B cell (primary cell): Measurements from ENCODE around the gene ID1. TPM values are rescaled to one million over a fixed set of nuclear protein-coding genes. Genes with fewer than 3 reads are reported as not detected.

Source experiments
- ATAC-seq: fragments of 200-7000 bp; cut with Tn5 transposase; one replicate; pipeline ENCODE4 v1.10.0; 2021; ENCODE audit warnings: low read depth, mild to moderate bottlenecking, moderate number of reproducible peaks, moderate library complexity
- CTCF ChIA-PET: fragments of 350-600 bp; sonication (Branson Sonifier 250); formaldehyde crosslinking; loops from one replicate; lab custom pipeline; 2021; ENCODE audit warnings: antibody characterized with exemption, inconsistent platforms; lab: Charles Lee
- POLR2A ChIA-PET: fragments of 350-600 bp; sonication (Branson Sonifier 250); formaldehyde crosslinking; loops from one replicate; lab custom pipeline; 2021; ENCODE audit warnings: antibody characterized with exemption; lab: Charles Lee
- DNase-seq: peaks from one replicate; pipeline ENCODE4 v3.0.0; 2013
- H2AFZ ChIP-seq: 2 replicates; pipeline ENCODE4 v1.6.1; 2012; ENCODE audit warnings: mild to moderate bottlenecking, low read depth, low read length; ENCODE audit not compliant: insufficient read depth, poor library complexity, severe bottlenecking
- H3K27ac ChIP-seq, 2 donors: 1 replicate in 1 of 2; 2 replicates in 1 of 2; pipeline ENCODE4 v1.5.1; 2012 to 2013; ENCODE audit warnings: low read length in 2 of 2, mild to moderate bottlenecking in 2 of 2, moderate library complexity in 1 of 2
- H3K27me3 ChIP-seq, 4 experiments: fragments of 200-600 bp in 1 of 4; sonication (generic) in 1 of 4; replicated peaks in 1 of 4; 1 replicate in 2 of 4; 2 replicates in 2 of 4; pipeline versions ENCODE4 v1.6.1 to v1.7.0; 2013 to 2016; ENCODE audit warnings: low read length in 3 of 4, mild to moderate bottlenecking in 2 of 4, mixed read lengths in 1 of 4, moderate library complexity in 1 of 4; ENCODE audit not compliant: insufficient read depth in 4 of 4, control insufficient read depth in 3 of 4; ENCODE audit errors: control extremely low read depth in 1 of 4
- H3K36me3 ChIP-seq, 2 experiments: replicated peaks in 1 of 2; 1 replicate in 1 of 2; 2 replicates in 1 of 2; pipeline versions ENCODE4 v1.6.1 to v1.7.1; 2013; ENCODE audit warnings: low read length in 1 of 2; ENCODE audit not compliant: insufficient read depth in 2 of 2, control insufficient read depth in 1 of 2; ENCODE audit errors: control extremely low read depth in 1 of 2, extremely low read depth in 1 of 2
- H3K4me1 ChIP-seq, 2 donors: fragments of 200-600 bp in 1 of 2; sonication (generic) in 1 of 2; 1 replicate in 1 of 2; 2 replicates in 1 of 2; pipeline versions ENCODE4 v1.5.1 to v1.6.1; 2013 to 2017; ENCODE audit warnings: low read length in 2 of 2; ENCODE audit not compliant: control insufficient read depth in 2 of 2, insufficient read depth in 2 of 2
- H3K4me2 ChIP-seq: replicated peaks from 2 replicates; pipeline ENCODE3; 2012; ENCODE audit warnings: mild to moderate bottlenecking, low read depth, low read length; ENCODE audit not compliant: poor library complexity, severe bottlenecking
- H3K4me3 ChIP-seq, 5 experiments: fragments of 200-600 bp in 1 of 5; sonication (generic) in 1 of 5; 1 replicate in 3 of 5; 2 replicates in 2 of 5; pipeline versions ENCODE4 v1.5.1 to v1.7.0; 2011 to 2016; ENCODE audit warnings: low read length in 4 of 5, mild to moderate bottlenecking in 4 of 5, low read depth in 2 of 5, control low read depth in 1 of 5, moderate library complexity in 1 of 5; ENCODE audit not compliant: insufficient read depth in 1 of 5; ENCODE audit errors: control extremely low read depth in 1 of 5, extremely low read depth in 1 of 5
- H3K79me2 ChIP-seq: fragments of 200-600 bp; sonication (generic); one replicate; pipeline ENCODE4 v1.6.0; 2016; ENCODE audit warnings: low read length; ENCODE audit not compliant: control insufficient read depth, insufficient read depth
- H3K9ac ChIP-seq: fragments of 200-600 bp; sonication (generic); 2 replicates; pipeline ENCODE4 v1.6.1; 2017; ENCODE audit warnings: mild to moderate bottlenecking, low read length, moderate library complexity
- H3K9me3 ChIP-seq, 3 donors: one replicate each; pipeline versions ENCODE4 v1.6.1 to v1.7.1; 2013; ENCODE audit warnings: low read length in 2 of 3; ENCODE audit not compliant: control insufficient read depth in 2 of 3, insufficient read depth in 1 of 3; ENCODE audit errors: control extremely low read depth in 1 of 3
- H4K20me1 ChIP-seq: 2 replicates; pipeline ENCODE4 v1.6.0; 2012; ENCODE audit warnings: mild to moderate bottlenecking, low read length; ENCODE audit not compliant: insufficient read depth, control insufficient read depth, poor library complexity, severe bottlenecking
- H3K27ac Mint-ChIP-seq: one replicate; pipeline ENCODE4 v1.8.0; 2021; ENCODE audit warnings: mixed read lengths
- H3K27me3 Mint-ChIP-seq: one replicate; pipeline ENCODE4 v1.8.0; 2021; ENCODE audit warnings: mixed read lengths
- H3K4me1 Mint-ChIP-seq: one replicate; pipeline ENCODE4 v1.8.0; 2021; ENCODE audit warnings: mixed read lengths
- H3K4me3 Mint-ChIP-seq: one replicate; pipeline ENCODE4 v1.8.0; 2021; ENCODE audit warnings: mixed read lengths
- H3K9me3 Mint-ChIP-seq: one replicate; pipeline ENCODE4 v1.8.0; 2022; ENCODE audit warnings: mixed read lengths; ENCODE audit not compliant: insufficient read depth
- EZH2 ChIP-seq: IDR thresholded peaks from 2 replicates; pipeline ENCODE4 v1.6.1; 2012; ENCODE audit warnings: borderline replicate concordance, low read depth, mild to moderate bottlenecking, moderate library complexity, low read length; ENCODE audit not compliant: insufficient read depth, poor library complexity, severe bottlenecking
- WGBS: methylation state at CpG from one replicate; pipeline ENCODE4 v1.1.5; 2013; ENCODE audit warnings: missing lambda C conversion rate; ENCODE audit not compliant: insufficient coverage; 5-methylcytosine and 5-hydroxymethylcytosine counted together
- intact Hi-C: fragments of 100-400 bp; cut with micrococcal nuclease; formaldehyde crosslinking; loops from one replicate; pipeline ENCODE4 v1.10.0; 2022
- polyA plus RNA-seq: library from polyadenylated mRNA; depleted of rRNA; stranded (reverse); fragments of >200 nt; gene quantifications from 2 replicates; pipeline ENCODE4 v1.2.3, GENCODE V29; 2012
- total RNA-seq, 2 donors: library from RNA; stranded (reverse); fragments of 120-200 nt in 1 of 2; gene quantifications; 1 replicate in 1 of 2; 2 replicates in 1 of 2; pipeline versions ENCODE4 v1.2.3 to v1.2.4, GENCODE V29; 2013 to 2022
- TF ChIP-seq, protein P1 (sequence below): fragments of 200-600 bp; IDR thresholded peaks from one replicate; pipeline ENCODE4 v1.8.0; 2022; ENCODE audit warnings: antibody characterized with exemption, mild to moderate bottlenecking

ID1 gene
- total and polyA plus RNA-seq, 2 donors (not counting 1 experiment from before 2014, with no cell fraction given): 4.4 to 68.2 TPM

DNA sequence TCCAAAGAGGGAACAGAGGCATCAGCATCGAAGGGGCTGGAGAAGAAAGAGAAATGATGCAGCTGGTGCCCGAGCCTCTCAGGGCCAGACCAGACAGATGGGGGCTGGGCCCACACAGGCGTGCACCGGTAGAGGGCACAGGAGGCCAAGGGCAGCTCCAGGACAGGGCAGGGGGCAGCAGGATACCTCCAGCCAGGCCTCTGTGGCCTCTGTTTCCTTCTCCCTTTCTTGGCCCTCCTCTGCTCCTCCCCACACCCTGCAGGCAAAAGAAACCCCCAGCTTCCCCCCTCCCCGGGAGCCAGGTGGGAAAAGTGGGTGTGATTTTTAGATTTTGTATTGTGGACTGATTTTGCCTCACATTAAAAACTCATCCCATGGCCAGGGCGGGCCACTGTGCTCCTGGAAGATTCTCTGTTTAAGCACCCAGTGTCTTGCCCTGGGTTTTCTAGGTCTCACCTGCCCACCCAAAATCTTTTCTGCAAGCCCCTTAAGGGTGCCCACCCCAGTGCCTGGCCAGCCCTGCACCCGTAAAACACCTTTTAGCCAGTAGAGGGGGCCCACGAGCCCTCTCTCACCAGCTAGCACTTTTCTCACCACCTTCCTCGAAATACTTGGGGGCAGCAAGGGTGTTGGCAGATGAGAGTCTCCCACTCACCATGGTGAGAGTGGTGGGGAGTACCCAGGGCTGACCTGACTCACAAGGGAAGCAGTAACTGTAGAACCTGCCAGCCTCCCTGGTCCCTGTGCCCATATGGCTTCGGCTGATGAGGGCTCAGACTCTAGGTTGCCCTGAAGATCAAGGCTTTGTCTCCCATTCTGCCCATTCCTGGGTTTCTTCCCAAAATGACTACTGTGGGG lies 35.7 kb upstream of the ID1 start:
- CTCF ChIA-PET: interaction anchor here (0.5 to 11.5 kb wide), 17 partner anchors 9 to 163 kb away, joined by 3 to 327 read pairs (median 7); partner anchors contain the start of gene ID1
- H3K27ac ChIP-seq: peak overlapping the region in 1 of 2 donors; percentile 31
- H3K4me3 Mint-ChIP-seq: no peak overlapping the region
- intact Hi-C loops: loop anchor here (1.0 kb wide), 1 partner anchor 44 kb away; no protein-coding TSS in a partner anchor
- no peaks in the 10 kb centered on the region for H3K79me2 ChIP-seq
- POLR2A ChIA-PET: interaction anchor here (1.2 kb wide), 1 partner anchor 36 kb away, joined by 3 read pairs; the partner anchor contains the start of gene ID1
- H3K27me3 ChIP-seq: no peaks in the 10 kb centered on the region
- peaks cover 28% of the 10 kb centered on the region for H3K4me1 Mint-ChIP-seq
- no peaks in the 10 kb centered on the region for H3K27me3 Mint-ChIP-seq
- no peaks in the 10 kb centered on the region for H4K20me1 ChIP-seq
- no peak overlapping the region for H3K9ac ChIP-seq
- DNase-seq: peak; percentile 75
- no peak overlapping the region for H3K4me3 ChIP-seq
- no peaks in the 10 kb centered on the region for H3K9me3 ChIP-seq
- ATAC-seq: peak; percentile 16
- no peaks in the 10 kb centered on the region for H3K9me3 Mint-ChIP-seq
- no peak overlapping the region for H2AFZ ChIP-seq
- peaks cover 10 to 28% of the 10 kb centered on the region in 2 donors for H3K4me1 ChIP-seq
- H3K27ac Mint-ChIP-seq: no peak overlapping the region
- H3K36me3 ChIP-seq: peaks cover 3 to 16% of the 10 kb centered on the region in 2 experiments
- WGBS: 78% methylated on average over 6 of the region's 10 CpGs
- TF ChIP-seq EZH2: no peak
- TF ChIP-seq, protein P1, sequence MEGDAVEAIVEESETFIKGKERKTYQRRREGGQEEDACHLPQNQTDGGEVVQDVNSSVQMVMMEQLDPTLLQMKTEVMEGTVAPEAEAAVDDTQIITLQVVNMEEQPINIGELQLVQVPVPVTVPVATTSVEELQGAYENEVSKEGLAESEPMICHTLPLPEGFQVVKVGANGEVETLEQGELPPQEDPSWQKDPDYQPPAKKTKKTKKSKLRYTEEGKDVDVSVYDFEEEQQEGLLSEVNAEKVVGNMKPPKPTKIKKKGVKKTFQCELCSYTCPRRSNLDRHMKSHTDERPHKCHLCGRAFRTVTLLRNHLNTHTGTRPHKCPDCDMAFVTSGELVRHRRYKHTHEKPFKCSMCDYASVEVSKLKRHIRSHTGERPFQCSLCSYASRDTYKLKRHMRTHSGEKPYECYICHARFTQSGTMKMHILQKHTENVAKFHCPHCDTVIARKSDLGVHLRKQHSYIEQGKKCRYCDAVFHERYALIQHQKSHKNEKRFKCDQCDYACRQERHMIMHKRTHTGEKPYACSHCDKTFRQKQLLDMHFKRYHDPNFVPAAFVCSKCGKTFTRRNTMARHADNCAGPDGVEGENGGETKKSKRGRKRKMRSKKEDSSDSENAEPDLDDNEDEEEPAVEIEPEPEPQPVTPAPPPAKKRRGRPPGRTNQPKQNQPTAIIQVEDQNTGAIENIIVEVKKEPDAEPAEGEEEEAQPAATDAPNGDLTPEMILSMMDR: peak; percentile 91
- H3K4me2 ChIP-seq: no peak overlapping the region
